ENCODE data around the gene ZSWIM6. TPM values are rescaled to one million over a fixed set of nuclear protein-coding genes. Genes with fewer than 3 reads are reported as not detected.

ZSWIM6 gene
- total and polyA plus RNA-seq, 2 of the 4 experiments (the other 2 are of a cell fraction) = 10.8 to 14.1 TPM

DNA sequence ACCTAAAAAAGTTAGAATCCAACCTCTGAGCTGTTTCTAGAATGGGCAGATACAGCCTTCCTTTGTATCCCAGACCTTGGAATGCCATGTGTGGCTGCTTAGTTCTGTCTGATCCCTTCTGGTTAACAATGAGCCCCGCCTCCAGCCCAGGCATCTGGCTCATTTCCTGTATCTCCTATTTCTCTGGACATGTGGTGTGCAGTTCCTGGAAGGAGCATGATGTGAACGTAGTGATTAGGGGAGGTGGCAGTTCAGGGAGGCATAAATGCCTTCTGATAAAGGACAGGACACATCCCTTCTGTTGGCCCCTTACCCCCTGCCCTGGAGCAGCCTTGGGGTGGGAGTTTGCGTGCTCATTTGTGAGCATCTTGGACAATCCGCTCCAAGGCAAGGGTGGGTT, 243.0 kb downstream of the ZSWIM6 start:
- Histone ChIP-seq H2AK9ac (replicated peaks; ENCODE audit: low read depth, low read length, poor library complexity) (no peak overlapping the region), H4K20me1 (ENCODE audit: insufficient read depth, low read length) (no peaks in the 10 kb centered on the region), H4K91ac (ENCODE audit: insufficient read depth, low read depth, low read length) (peak overlapping the region; percentile 70), H3K4ac (ENCODE audit: low read depth, low read length) (0 out of 2 replicates have a peak overlapping the region, but pooled peaks have one; percentile 46), H3K9me1 (ENCODE audit: insufficient read depth, low read length) (peaks cover 6% of the 10 kb centered on the region), H3K18ac (ENCODE audit: low read depth, low read length) (peak overlapping the region; percentile 65; the same call in 1 of the 2 replicates), H2BK15ac (ENCODE audit: low read depth, low read length) (peak overlapping the region; percentile 77; the same call in 2 of the 3 replicates), H2AK5ac (ENCODE audit: low read depth, low read length) (no peak overlapping the region), H3K27ac (ENCODE audit: insufficient read depth, low read length) (no peak overlapping the region), H3K36me3 (ENCODE audit: control insufficient read depth, insufficient read depth, low read length) (no peaks in the 10 kb centered on the region), H3K9me3 (ENCODE audit: control insufficient read depth, insufficient read depth, low read length) (no peaks in the 10 kb centered on the region), H4K5ac (ENCODE audit: low read depth, low read length) (peak overlapping the region; percentile 73), H3K4me1 (ENCODE audit: control insufficient read depth, insufficient read depth, low read length) (peaks cover 5% of the 10 kb centered on the region), H2BK120ac (ENCODE audit: low read depth, low read length) (peak overlapping the region; percentile 51), H3K4me2 (ENCODE audit: low read depth, low read length) (no peak overlapping the region), H2AFZ (replicated peaks; ENCODE audit: low read length, poor library complexity) (peak overlapping the region; percentile 87), H3K56ac (ENCODE audit: extremely low read depth, insufficient read depth, low read length) (no peak overlapping the region), H4K8ac (ENCODE audit: low read depth in 2 of 2, low read length in 2 of 2) (peak overlapping the region; percentile 56 to 82; a peak in 3 of 4 replicates), H3K14ac (replicated peaks; ENCODE audit: low read depth, low read length) (peak overlapping the region; percentile 33; the same call in 1 of the 2 replicates), H3K9ac (ENCODE audit: low read depth, low read length) (no peak overlapping the region), H2BK20ac (ENCODE audit: low read depth, low read length) (peak overlapping the region; percentile 52), H3K4me3 (ENCODE audit: insufficient read depth, low read depth, low read length) (no peak overlapping the region), H2BK5ac (ENCODE audit: low read depth, low read length, poor library complexity, severe bottlenecking) (no peak overlapping the region), H3K27me3 (ENCODE audit: control insufficient read depth, insufficient read depth, low read length) (peaks cover 3% of the 10 kb centered on the region; the same call in 1 of the 2 replicates), H3K23ac (ENCODE audit: low read depth, low read length) (0 out of 2 replicates have a peak overlapping the region, but pooled peaks have one; percentile 62), H3K79me1 (ENCODE audit: low read depth in 1 of 2, low read length in 2 of 2) (no peaks in the 10 kb centered on the region)
- DNase-seq (peak; percentile 77), ATAC-seq (ENCODE audit: low read depth) (peak; percentile 96)
- POLR2A ChIA-PET (ENCODE audit: unreplicated experiment) = no interaction called here
- WGBS, 2 experiments (ENCODE audit: extremely low coverage in 2 of 2, insufficient read length in 1 of 2) = no CpG with 5 or more reads among the region's 4 CpGs
- CTCF ChIA-PET = no interaction called here
- dilution Hi-C loops (cut with HindIII; ENCODE audit: low sequenced_read_pairs, unreplicated experiment) = no loop called here
- in situ Hi-C loops (cut with MboI; ENCODE audit: low sequenced_read_pairs) = no loop called here
- no peak for TF ChIP-seq MXI1 (IDR thresholded peaks at IDR 0.05; ENCODE audit: borderline replicate concordance, low read depth, low read length)
- TF ChIP-seq, protein P1, sequence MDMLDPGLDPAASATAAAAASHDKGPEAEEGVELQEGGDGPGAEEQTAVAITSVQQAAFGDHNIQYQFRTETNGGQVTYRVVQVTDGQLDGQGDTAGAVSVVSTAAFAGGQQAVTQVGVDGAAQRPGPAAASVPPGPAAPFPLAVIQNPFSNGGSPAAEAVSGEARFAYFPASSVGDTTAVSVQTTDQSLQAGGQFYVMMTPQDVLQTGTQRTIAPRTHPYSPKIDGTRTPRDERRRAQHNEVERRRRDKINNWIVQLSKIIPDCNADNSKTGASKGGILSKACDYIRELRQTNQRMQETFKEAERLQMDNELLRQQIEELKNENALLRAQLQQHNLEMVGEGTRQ (IDR thresholded peaks at IDR 0.05; ENCODE audit: low read depth, low read length) = peak; percentile 46; the same call in 1 of the 2 replicates
- intact Hi-C loops (cut with micrococcal nuclease) = no loop called here
- BruUV-seq (replicated peaks) = no TSS peak
